Stimulated activated CD4-positive, alpha-beta T cell treated with anti-CD3 and anti-CD28 coated beads, Interleukin-1b, Interleukin-23, amount 100 ng/mL, for 24 hours (primary cell): ENCODE results near the gene MRPL23.

Source experiments
- DNase-seq, 4 experiments: peaks; one replicate each; pipeline ENCODE4 v3.0.0-alpha.2; 2020; ENCODE audit warnings: low read depth in 4 of 4, low spot score in 1 of 4

The MRPL23 gene

GRCh38 chr11:1988667-1989317 is 41.7 kb downstream of the MRPL23 start:
- no peak for DNase-seq

GRCh38 chr11:1989953-1990352 is 42.8 kb downstream of the MRPL23 start:
- DNase-seq: no peak

- no peak for DNase-seq
Observed at GRCh38 chr11:1990872-1991578, 43.9 kb downstream of the MRPL23 start.

- DNase-seq: no peak
Observed at GRCh38 chr11:1992111-1992510, 45.0 kb downstream of the MRPL23 start.

GRCh38 chr11:1994121-1994520 is 47.0 kb downstream of the MRPL23 start:
- DNase-seq: no peak

- no peak for DNase-seq
Observed at GRCh38 chr11:1997755-1998154, 50.6 kb downstream of the MRPL23 start, which contains the start of gene H19. H19 (minus strand) TSS chr11:1997842.

- DNase-seq: no peak
Observed at GRCh38 chr11:1998290-1998689, 51.2 kb downstream of the MRPL23 start.

GRCh38 chr11:1998861-1999260 is 51.7 kb downstream of the MRPL23 start:
- DNase-seq: no peak

- DNase-seq: no peak
Observed at GRCh38 chr11:2002042-2002776, 55.1 kb downstream of the MRPL23 start.

GRCh38 chr11:2002807-2003206 is 55.7 kb downstream of the MRPL23 start:
- no peak for DNase-seq

GRCh38 chr11:2004466-2004865 is 57.3 kb downstream of the MRPL23 start:
- DNase-seq: no peak
